ENCODE results near the gene AHCYL1. TPM values are rescaled to one million over a fixed set of nuclear protein-coding genes. Genes with fewer than 3 reads are reported as not detected.
A peak's percentile ranks its signal among the peaks of the same experiment; 100 is the strongest.

AHCYL1 gene
- total RNA-seq, 2 donors from 2014 or later = 78.9 to 96.0 TPM

DNA sequence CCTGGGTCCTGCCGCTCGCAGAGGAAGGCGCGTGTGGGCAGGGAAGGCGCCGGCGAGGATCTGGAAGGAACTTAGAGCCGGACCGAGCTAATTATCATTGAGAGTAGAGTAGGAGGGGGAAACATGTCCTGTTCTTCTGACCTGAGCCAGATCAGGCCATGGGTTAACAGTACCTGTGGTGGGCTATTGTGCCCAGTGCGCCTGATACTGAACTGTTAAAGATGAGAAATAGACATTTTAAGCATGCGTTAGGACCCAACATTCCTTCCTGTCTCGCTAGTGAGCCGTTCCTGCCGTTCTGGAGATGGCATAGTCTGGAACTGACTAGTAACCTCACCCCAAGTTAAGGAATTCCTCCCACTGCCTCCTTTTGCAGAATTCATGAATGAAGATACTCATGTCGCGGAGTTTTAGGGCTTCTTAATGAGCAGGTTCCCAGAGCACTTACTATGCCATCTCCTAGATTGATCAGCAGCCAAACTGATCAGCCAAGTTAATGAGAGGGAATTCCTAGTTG is 50.7 kb downstream of the AHCYL1 start:
- H3K4me1 ChIP-seq (ENCODE audit: control insufficient read depth, insufficient read depth, low read length) = peaks cover 3% of the 10 kb centered on the region
- no peaks in the 10 kb centered on the region for H3K9me3 ChIP-seq (ENCODE audit: control insufficient read depth, low read length)
- no peaks in the 10 kb centered on the region for H3K27me3 ChIP-seq (ENCODE audit: control insufficient read depth, insufficient read depth, low read length, poor library complexity, severe bottlenecking)
- H3K9ac ChIP-seq (ENCODE audit: extremely low read depth, low read length, poor library complexity, severe bottlenecking) = peak overlapping the region; percentile 93
- peak overlapping the region; percentile 84 for H3K27ac ChIP-seq (ENCODE audit: low read depth, low read length)
- Mint-ChIP-seq H3K4me3 (peak overlapping the region; percentile 82), H3K27me3 (ENCODE audit: insufficient read depth) (no peaks in the 10 kb centered on the region), H3K36me3 (ENCODE audit: low read depth) (peaks cover 34% of the 10 kb centered on the region), H3K4me1 (peaks cover 22% of the 10 kb centered on the region), H3K27ac (peak overlapping the region; percentile 91), H3K9me3 (no peaks in the 10 kb centered on the region)
- 9 to 10% methylated on average over 14 to 16 of the region's 16 CpGs for WGBS, 2 experiments (ENCODE audit: insufficient coverage in 1 of 2, insufficient read length in 1 of 2)
- TF ChIP-seq CTCF (conservative IDR thresholded peaks at IDR 0.05) = no peak
- H3K4me3 ChIP-seq (ENCODE audit: low read length) = peak overlapping the region; percentile 97
- no peak for DNase-seq
- H3K36me3 ChIP-seq (ENCODE audit: control insufficient read depth, insufficient read depth, low read length) = peaks cover 36% of the 10 kb centered on the region

GRCh38 chr1:110038271-110038670 is 53.7 kb downstream of the AHCYL1 start:
- Mint-ChIP-seq H3K4me1 (peaks cover 15% of the 10 kb centered on the region), H3K36me3 (ENCODE audit: low read depth) (peaks cover 62% of the 10 kb centered on the region), H3K27me3 (ENCODE audit: insufficient read depth) (no peaks in the 10 kb centered on the region), H3K9me3 (no peaks in the 10 kb centered on the region), H3K27ac (no peak overlapping the region), H3K4me3 (no peak overlapping the region)
- WGBS, 2 experiments (ENCODE audit: insufficient coverage in 1 of 2, insufficient read length in 1 of 2) = 93 to 98% methylated on average over 4 to 5 of the region's 5 CpGs
- DNase-seq = no peak
- Histone ChIP-seq H3K27me3 (ENCODE audit: control insufficient read depth, insufficient read depth, low read length, poor library complexity, severe bottlenecking) (no peaks in the 10 kb centered on the region), H3K4me1 (ENCODE audit: control insufficient read depth, insufficient read depth, low read length) (peaks cover 3% of the 10 kb centered on the region), H3K4me3 (ENCODE audit: low read length) (no peak overlapping the region), H3K27ac (ENCODE audit: low read depth, low read length) (no peak overlapping the region), H3K9ac (ENCODE audit: extremely low read depth, low read length, poor library complexity, severe bottlenecking) (no peak overlapping the region), H3K9me3 (ENCODE audit: control insufficient read depth, low read length) (no peaks in the 10 kb centered on the region), H3K36me3 (ENCODE audit: control insufficient read depth, insufficient read depth, low read length) (peaks cover 65% of the 10 kb centered on the region)
- no peak for TF ChIP-seq CTCF (conservative IDR thresholded peaks at IDR 0.05)

GRCh38 chr1:110039641-110040040 is 55.1 kb downstream of the AHCYL1 start:
- H3K27ac Mint-ChIP-seq = no peak overlapping the region
- no peaks in the 10 kb centered on the region for H3K27me3 ChIP-seq (ENCODE audit: control insufficient read depth, insufficient read depth, low read length, poor library complexity, severe bottlenecking)
- no peak overlapping the region for H3K4me3 ChIP-seq (ENCODE audit: low read length)
- H3K4me3 Mint-ChIP-seq = no peak overlapping the region
- peaks cover 9% of the 10 kb centered on the region for H3K4me1 Mint-ChIP-seq
- H3K4me1 ChIP-seq (ENCODE audit: control insufficient read depth, insufficient read depth, low read length) = no peaks in the 10 kb centered on the region
- no peaks in the 10 kb centered on the region for H3K9me3 ChIP-seq (ENCODE audit: control insufficient read depth, low read length)
- peaks cover 78% of the 10 kb centered on the region for H3K36me3 ChIP-seq (ENCODE audit: control insufficient read depth, insufficient read depth, low read length)
- no peak for DNase-seq
- H3K9ac ChIP-seq (ENCODE audit: extremely low read depth, low read length, poor library complexity, severe bottlenecking) = no peak overlapping the region
- H3K9me3 Mint-ChIP-seq = no peaks in the 10 kb centered on the region
- H3K27ac ChIP-seq (ENCODE audit: low read depth, low read length) = no peak overlapping the region
- H3K36me3 Mint-ChIP-seq (ENCODE audit: low read depth) = peaks cover 73% of the 10 kb centered on the region
- no peaks in the 10 kb centered on the region for H3K27me3 Mint-ChIP-seq (ENCODE audit: insufficient read depth)
- TF ChIP-seq CTCF (conservative IDR thresholded peaks at IDR 0.05) = no peak
- WGBS, 2 experiments (ENCODE audit: insufficient coverage in 1 of 2, insufficient read length in 1 of 2) = 94 to 98% methylated on average over 4 of the region's 4 CpGs

All from endodermal cell (in vitro differentiated cells).